GM12878 (cell line): ENCODE data around the gene FETUB. TPM values are rescaled to one million over a fixed set of nuclear protein-coding genes. Genes with fewer than 3 reads are reported as not detected.

ENCODE experiments used
- ATAC-seq: fragments of 200-7000 bp; cut with Tn5 transposase; 3 replicates; pipeline ENCODE4 v1.9.1; 2020; ENCODE audit warnings: mild to moderate bottlenecking, moderate library complexity
- BruUV-seq: library from RNA; stranded (reverse); fragments of 400-500 nt; replicated peaks from 2 replicates; lab custom pipeline; 2021; lab: Mats Ljungman, UMichigan
- CTCF ChIA-PET: fragments of 300-600 bp; sonication (Branson Sonifier 250); formaldehyde crosslinking; extraction: SDS; loops from one replicate; lab custom pipeline; 2021; ENCODE audit warnings: inconsistent platforms; lab: Yijun Ruan, JAX
- POLR2A ChIA-PET: fragments of 350-600 bp; formaldehyde crosslinking; extraction: SDS; loops from one replicate; lab custom pipeline; 2021; ENCODE audit warnings: inconsistent platforms; lab: Charles Lee
- RAD21 ChIA-PET: fragments of 300-600 bp; sonication (Branson Sonifier 250); formaldehyde crosslinking; loops from one replicate; lab custom pipeline; 2023; ENCODE audit warnings: antibody characterized with exemption; ENCODE audit not compliant: unreplicated experiment; lab: Charles Lee
- SMC1A ChIA-PET: fragments of 300-600 bp; sonication (Branson Sonifier 250); formaldehyde crosslinking; loops from one replicate; lab custom pipeline; 2023; ENCODE audit not compliant: unreplicated experiment, uncharacterized antibody; lab: Charles Lee
- DNase-seq: peaks from one replicate; pipeline ENCODE4 v3.0.0-alpha.2; 2011; ENCODE audit warnings: low read depth, low spot score
- FAIRE-seq: peaks from 3 replicates; lab custom pipeline; 2011; peaks lifted over from hg19 to GRCh38; lab: Jason Lieb, UNC
- H2AFZ ChIP-seq: 2 replicates; pipeline ENCODE4 v1.6.0; 2011; ENCODE audit warnings: low read depth, low read length, control low read depth; ENCODE audit not compliant: control insufficient read depth
- H3K27ac ChIP-seq: 2 replicates; pipeline ENCODE4 v1.5.1; 2011; ENCODE audit warnings: control low read depth; ENCODE audit not compliant: control insufficient read depth, insufficient read depth
- H3K27me3 ChIP-seq, 2 experiments: replicated peaks in 1 of 2; 2 replicates each; pipeline versions ENCODE4 v1.6.0 to v1.6.1; 2011; ENCODE audit warnings: low read length in 1 of 2; ENCODE audit not compliant: control insufficient read depth in 2 of 2, insufficient read depth in 2 of 2
- H3K36me3 ChIP-seq, 2 experiments: 2 replicates each; pipeline ENCODE4 v1.5.1; 2011; ENCODE audit warnings: low read length in 1 of 2; ENCODE audit not compliant: control insufficient read depth in 2 of 2, insufficient read depth in 2 of 2
- H3K4me1 ChIP-seq: 2 replicates; pipeline ENCODE4 v1.6.1; 2011; ENCODE audit warnings: mild to moderate bottlenecking, low read length, moderate library complexity, mixed read lengths; ENCODE audit not compliant: control insufficient read depth, insufficient read depth
- H3K4me2 ChIP-seq: 2 replicates; pipeline ENCODE4 v1.6.0; 2011; ENCODE audit warnings: control low read depth; ENCODE audit not compliant: control insufficient read depth, insufficient read depth
- H3K4me3 ChIP-seq: fragments of 200-600 bp; sonication (generic); 2 replicates; pipeline ENCODE4 v1.5.1; 2016
- H3K79me2 ChIP-seq: 2 replicates; pipeline ENCODE4 v1.6.0; 2011; ENCODE audit warnings: low read length; ENCODE audit not compliant: control insufficient read depth, insufficient read depth
- H3K9ac ChIP-seq: 2 replicates; pipeline ENCODE4 v1.8.0; 2011; ENCODE audit warnings: low read length, control low read depth, mixed read lengths; ENCODE audit not compliant: control insufficient read depth, insufficient read depth
- H3K9me3 ChIP-seq: replicated peaks from 3 replicates; pipeline ENCODE4 v1.5.1; 2011; ENCODE audit warnings: mild to moderate bottlenecking, low read length; ENCODE audit not compliant: control insufficient read depth, insufficient read depth
- H4K20me1 ChIP-seq: 2 replicates; pipeline ENCODE4 v1.6.0; 2011; ENCODE audit not compliant: control insufficient read depth, insufficient read depth
- ATF7 ChIP-seq: fragments of 450-650 bp; IDR thresholded peaks from 2 replicates; pipeline ENCODE4 v1.6.1; 2016; ENCODE audit warnings: low read depth, mild to moderate bottlenecking
- CBFB ChIP-seq: IDR thresholded peaks from 2 replicates; pipeline ENCODE4 v1.6.1; 2016; ENCODE audit warnings: antibody characterized with exemption, low read depth
- CEBPZ ChIP-seq: fragments of 150-350 bp; IDR thresholded peaks from 2 replicates; pipeline ENCODE4 v1.6.1; 2016; ENCODE audit warnings: low read depth, low read length
- EED ChIP-seq: sonication (generic); IDR thresholded peaks from 2 replicates; pipeline ENCODE4 v1.6.1; 2016; ENCODE audit warnings: antibody characterized with exemption, low read depth
- ETV6 ChIP-seq, 2 experiments: fragments of 450-650 bp in 1 of 2; IDR thresholded peaks in 1 of 2; conservative IDR thresholded peaks in 1 of 2; 2 replicates each; pipeline ENCODE4 v1.6.1; 2014; ENCODE audit warnings: antibody characterized with exemption in 1 of 2, borderline replicate concordance in 1 of 2, low read depth in 1 of 2, mild to moderate bottlenecking in 1 of 2, moderate library complexity in 1 of 2
- HSF1 ChIP-seq: fragments of 150-350 bp; IDR thresholded peaks from 2 replicates; pipeline ENCODE4 v1.6.1; 2014; ENCODE audit warnings: mild to moderate bottlenecking, low read depth, low read length
- JUND ChIP-seq: IDR thresholded peaks from 2 replicates; pipeline ENCODE4 v1.6.1; 2012; ENCODE audit warnings: low read depth, mild to moderate bottlenecking, low read length, improper control_type of control experiment, moderate library complexity
- MXI1 ChIP-seq: fragments of 150-350 bp; IDR thresholded peaks from 2 replicates; pipeline ENCODE4 v1.6.1; 2011; ENCODE audit warnings: low read depth, mild to moderate bottlenecking, inconsistent platforms, low read length, improper control_type of control experiment
- PAX5 ChIP-seq: IDR thresholded peaks from 2 replicates; pipeline ENCODE4 v1.6.1; 2011; ENCODE audit warnings: low read depth, low read length, borderline replicate concordance
- POLR2AphosphoS2 ChIP-seq: IDR thresholded peaks from 2 replicates; pipeline ENCODE4 v1.6.1; 2011; ENCODE audit warnings: low read depth, mild to moderate bottlenecking, low read length, improper control_type of control experiment, moderate library complexity
- RAD21 ChIP-seq: IDR thresholded peaks from 2 replicates; pipeline ENCODE4 v1.6.1; 2011; ENCODE audit warnings: mild to moderate bottlenecking, low read depth, low read length, moderate library complexity; ENCODE audit not compliant: insufficient read depth
- RBBP5 ChIP-seq: fragments of 200-600 bp; sonication (generic); conservative IDR thresholded peaks from 2 replicates; pipeline ENCODE4 v1.6.1; 2016
- SMC3 ChIP-seq: IDR thresholded peaks from 2 replicates; pipeline ENCODE4 v1.6.1; 2011; ENCODE audit warnings: low read length, improper control_type of control experiment, borderline replicate concordance
- TARDBP ChIP-seq: IDR thresholded peaks from 2 replicates; pipeline ENCODE4 v1.6.1; 2016; ENCODE audit warnings: borderline replicate concordance
- TCF7 ChIP-seq: IDR thresholded peaks from 2 replicates; pipeline ENCODE4 v1.6.1; 2014; ENCODE audit warnings: antibody characterized with exemption, borderline replicate concordance
- WGBS: methylation state at CpG from one replicate; pipeline ENCODE4 v1.1.6; 2016; ENCODE audit warnings: low lambda C conversion rate; ENCODE audit not compliant: insufficient replicate concordance, insufficient coverage; ENCODE audit errors: missing lambda C conversion rate; 5-methylcytosine and 5-hydroxymethylcytosine counted together
- in situ Hi-C: fragments of 300-500 bp; cut with MboI; formaldehyde crosslinking; loops from 9 replicates; pipeline ENCODE4 v1.14.3; 2018; ENCODE audit warnings: mixed read lengths
- intact Hi-C: fragments of 100-400 bp; cut with micrococcal nuclease; formaldehyde crosslinking; loops from one replicate; pipeline ENCODE4 v1.14.2; 2022; ENCODE audit not compliant: unreplicated experiment
- polyA plus RNA-seq, 11 experiments: library from polyadenylated mRNA; depleted of rRNA in 4 of 11; unstranded in 6 of 11; stranded (reverse) in 5 of 11; fragments of >200 nt; fragmentation: Nextera tagmentation in 4 of 11; fragmentation: Illumina TruSeq in 1 of 11; extraction: Ambion mirVana in 4 of 11; extraction: Trizol in 1 of 11; gene quantifications; 1 replicate in 1 of 11; 2 replicates in 10 of 11; pipeline versions ENCODE4 v1.2.1 to v1.2.3, GENCODE V29; 2011 to 2016; ENCODE audit warnings: inconsistent platforms in 2 of 11, missing spikeins in 2 of 11, low read depth in 1 of 11
- total RNA-seq, 4 experiments: library from RNA; depleted of rRNA in 3 of 4; stranded (reverse); fragments of >200 nt in 3 of 4; fragmentation: Illumina TruSeq in 1 of 4; extraction: Trizol in 1 of 4; gene quantifications; 2 replicates each; pipeline versions ENCODE4 v1.2.1 to v1.2.3, GENCODE V29; 2013 to 2021
- TF ChIP-seq, protein P1 (sequence below): fragments of 450-650 bp; formaldehyde crosslinking; IDR thresholded peaks from 2 replicates; pipeline ENCODE4 v1.4.0; 2020; ENCODE audit warnings: mild to moderate bottlenecking, moderate library complexity

Gene FETUB
- total and polyA plus RNA-seq, 10 of the 15 experiments (the other 5 are each of a cell fraction or from before 2014, with no cell fraction given): not detected

- TF ChIP-seq TARDBP: no peak
- TF ChIP-seq RAD21: no peak
- TF ChIP-seq SMC3: no peak
- TF ChIP-seq MXI1: no peak
- TF ChIP-seq PAX5: no peak
- TF ChIP-seq POLR2AphosphoS2: no peak
Measured at GRCh38 chr3:186637686-186638085, 2.5 kb upstream of the FETUB start (continued).

DNA sequence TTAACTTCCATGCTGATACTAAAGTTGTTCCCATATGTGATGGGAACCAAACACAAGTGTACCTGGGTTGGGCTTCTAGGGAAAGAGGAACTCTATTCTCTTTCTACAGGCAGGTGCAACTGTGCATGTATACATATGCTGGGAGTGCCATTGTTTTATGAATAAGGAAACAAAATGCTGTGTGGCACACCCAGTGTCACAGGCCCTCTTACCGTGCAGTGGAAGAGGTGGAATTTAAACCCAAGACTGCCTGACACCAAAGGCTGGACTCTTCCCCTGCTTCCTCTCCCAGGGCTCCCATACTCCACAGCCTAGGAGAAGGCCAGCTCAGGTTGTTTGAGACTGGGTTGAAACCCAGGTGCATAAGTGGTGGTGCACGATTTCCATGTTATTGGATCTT, 1.9 kb upstream of the FETUB start:
- ATAC-seq (no peak), FAIRE-seq (no peak), DNase-seq (no peak)
- SMC1A ChIA-PET: interaction anchor here (1.2 kb wide), 1 partner anchor 23 kb away, joined by 3 read pairs; no protein-coding TSS in a partner anchor
- Histone ChIP-seq H3K4me1 (no peaks in the 10 kb centered on the region), H3K9ac (no peak overlapping the region), H3K79me2 (no peaks in the 10 kb centered on the region), H3K27ac (no peak overlapping the region), H3K27me3 (peaks cover 0 to 3% of the 10 kb centered on the region in 2 experiments; a peak in 2 of 4 replicates), H3K4me3 (no peak overlapping the region), H3K36me3 (no peaks in the 10 kb centered on the region), H3K4me2 (no peak overlapping the region), H2AFZ (no peak overlapping the region), H3K9me3 (no peaks in the 10 kb centered on the region; the same call in 2 of the 3 replicates), H4K20me1 (no peaks in the 10 kb centered on the region)
- in situ Hi-C loops (no loop called here), intact Hi-C loops (no loop called here)
- no TSS peak for BruUV-seq
- RAD21 ChIA-PET: no interaction called here
- POLR2A ChIA-PET: no interaction called here
- CTCF ChIA-PET: no interaction called here
- 46% methylated on average over 2 of the region's 2 CpGs for WGBS
- no peak for TF ChIP-seq ETV6 (conservative IDR thresholded peaks at IDR 0.05 in 1 of 2, IDR thresholded peaks at IDR 0.05 in 1 of 2; ENCODE audit: borderline replicate concordance in 1 of 2, low read depth in 1 of 2)
- TF ChIP-seq JUND: no peak
- TF ChIP-seq RBBP5: no peak
- TF ChIP-seq CBFB: no peak
- TF ChIP-seq EED: no peak
- TF ChIP-seq, protein P1, sequence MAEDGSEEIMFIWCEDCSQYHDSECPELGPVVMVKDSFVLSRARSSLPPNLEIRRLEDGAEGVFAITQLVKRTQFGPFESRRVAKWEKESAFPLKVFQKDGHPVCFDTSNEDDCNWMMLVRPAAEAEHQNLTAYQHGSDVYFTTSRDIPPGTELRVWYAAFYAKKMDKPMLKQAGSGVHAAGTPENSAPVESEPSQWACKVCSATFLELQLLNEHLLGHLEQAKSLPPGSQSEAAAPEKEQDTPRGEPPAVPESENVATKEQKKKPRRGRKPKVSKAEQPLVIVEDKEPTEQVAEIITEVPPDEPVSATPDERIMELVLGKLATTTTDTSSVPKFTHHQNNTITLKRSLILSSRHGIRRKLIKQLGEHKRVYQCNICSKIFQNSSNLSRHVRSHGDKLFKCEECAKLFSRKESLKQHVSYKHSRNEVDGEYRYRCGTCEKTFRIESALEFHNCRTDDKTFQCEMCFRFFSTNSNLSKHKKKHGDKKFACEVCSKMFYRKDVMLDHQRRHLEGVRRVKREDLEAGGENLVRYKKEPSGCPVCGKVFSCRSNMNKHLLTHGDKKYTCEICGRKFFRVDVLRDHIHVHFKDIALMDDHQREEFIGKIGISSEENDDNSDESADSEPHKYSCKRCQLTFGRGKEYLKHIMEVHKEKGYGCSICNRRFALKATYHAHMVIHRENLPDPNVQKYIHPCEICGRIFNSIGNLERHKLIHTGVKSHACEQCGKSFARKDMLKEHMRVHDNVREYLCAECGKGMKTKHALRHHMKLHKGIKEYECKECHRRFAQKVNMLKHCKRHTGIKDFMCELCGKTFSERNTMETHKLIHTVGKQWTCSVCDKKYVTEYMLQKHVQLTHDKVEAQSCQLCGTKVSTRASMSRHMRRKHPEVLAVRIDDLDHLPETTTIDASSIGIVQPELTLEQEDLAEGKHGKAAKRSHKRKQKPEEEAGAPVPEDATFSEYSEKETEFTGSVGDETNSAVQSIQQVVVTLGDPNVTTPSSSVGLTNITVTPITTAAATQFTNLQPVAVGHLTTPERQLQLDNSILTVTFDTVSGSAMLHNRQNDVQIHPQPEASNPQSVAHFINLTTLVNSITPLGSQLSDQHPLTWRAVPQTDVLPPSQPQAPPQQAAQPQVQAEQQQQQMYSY (CRISPR knock-in tag): no peak
- TF ChIP-seq CEBPZ: no peak
- no peak for TF ChIP-seq HSF1
- no peak for TF ChIP-seq ATF7
- no peak for TF ChIP-seq TCF7
